Endodermal cell (in vitro differentiated cells): ENCODE data around the gene PARD3B. TPM values are rescaled to one million over a fixed set of nuclear protein-coding genes. Genes with fewer than 3 reads are reported as not detected.

Experiments
- DNase-seq: peaks from one replicate; pipeline ENCODE4 v3.0.0-alpha.2; 2017
- H3K27ac ChIP-seq: 2 replicates; pipeline ENCODE4 v1.5.1; 2013; ENCODE audit warnings: mild to moderate bottlenecking, low read depth, low read length, moderate library complexity
- H3K27me3 ChIP-seq: 2 replicates; pipeline ENCODE4 v1.6.1; 2013; ENCODE audit warnings: mild to moderate bottlenecking, low read length, moderate library complexity; ENCODE audit not compliant: insufficient read depth, control insufficient read depth, poor library complexity, severe bottlenecking
- H3K36me3 ChIP-seq: 2 replicates; pipeline ENCODE4 v1.7.0; 2013; ENCODE audit warnings: mild to moderate bottlenecking, low read length, moderate library complexity; ENCODE audit not compliant: control insufficient read depth, insufficient read depth
- H3K4me1 ChIP-seq: one replicate; pipeline ENCODE4 v1.7.0; 2013; ENCODE audit warnings: low read length; ENCODE audit not compliant: control insufficient read depth, insufficient read depth
- H3K4me3 ChIP-seq: 2 replicates; pipeline ENCODE4 v1.5.1; 2013; ENCODE audit warnings: mild to moderate bottlenecking, low read length, moderate library complexity
- H3K9ac ChIP-seq: 2 replicates; pipeline ENCODE4 v1.6.1; 2013; ENCODE audit warnings: mild to moderate bottlenecking, low read length, moderate library complexity; ENCODE audit not compliant: poor library complexity, severe bottlenecking; ENCODE audit errors: extremely low read depth
- H3K9me3 ChIP-seq: 2 replicates; pipeline ENCODE4 v1.6.1; 2013; ENCODE audit warnings: mild to moderate bottlenecking, low read length, moderate library complexity; ENCODE audit not compliant: control insufficient read depth
- H3K27ac Mint-ChIP-seq: 2 replicates; pipeline ENCODE4 v1.8.0; 2020; ENCODE audit warnings: mixed read lengths
- H3K27me3 Mint-ChIP-seq: 2 replicates; pipeline ENCODE4 v1.8.0; 2021; ENCODE audit warnings: mild to moderate bottlenecking, mixed read lengths; ENCODE audit not compliant: insufficient read depth
- H3K36me3 Mint-ChIP-seq: 2 replicates; pipeline ENCODE4 v1.8.0; 2020; ENCODE audit warnings: low read depth, mixed read lengths
- H3K4me1 Mint-ChIP-seq: 2 replicates; pipeline ENCODE4 v1.8.0; 2020; ENCODE audit warnings: mixed read lengths
- H3K4me3 Mint-ChIP-seq: 2 replicates; pipeline ENCODE4 v1.8.0; 2020; ENCODE audit warnings: mild to moderate bottlenecking, moderate library complexity, mixed read lengths
- H3K9me3 Mint-ChIP-seq: 2 replicates; pipeline ENCODE4 v1.8.0; 2020; ENCODE audit warnings: mild to moderate bottlenecking, mixed read lengths
- CTCF ChIP-seq: fragments of 200-600 bp; sonication (generic); conservative IDR thresholded peaks from 2 replicates; pipeline ENCODE4 v1.5.0; 2021; ENCODE audit warnings: antibody characterized with exemption, mild to moderate bottlenecking
- WGBS, 2 experiments: methylation state at CpG; one replicate each; pipeline versions ENCODE4 v1.1.5 to v1.1.7; 2013; ENCODE audit warnings: missing lambda C conversion rate in 2 of 2, mixed read lengths in 1 of 2; ENCODE audit not compliant: insufficient coverage in 1 of 2, insufficient read length in 1 of 2; 5-methylcytosine and 5-hydroxymethylcytosine counted together
- total RNA-seq, 2 donors: library from RNA; stranded (reverse); fragmentation: NEBNext Ultra II Directional in 1 of 2; extraction: Animal tissue kit (Norgen Biotek cat#: 25700) in 1 of 2; gene quantifications; 2 replicates in 1 of 2; 3 replicates in 1 of 2; pipeline ENCODE4 v1.2.1, GENCODE V29; 2021

PARD3B gene
- total RNA-seq, 2 donors from 2014 or later = 2.5 to 5.6 TPM

GRCh38 chr2:204722207-204722606 is 176.9 kb downstream of the PARD3B start:
- H3K4me1 Mint-ChIP-seq = no peaks in the 10 kb centered on the region
- H3K27me3 Mint-ChIP-seq = no peaks in the 10 kb centered on the region
- Histone ChIP-seq H3K36me3 (no peaks in the 10 kb centered on the region), H3K27me3 (no peaks in the 10 kb centered on the region), H3K9ac (no peak overlapping the region), H3K4me1 (no peaks in the 10 kb centered on the region), H3K27ac (no peak overlapping the region), H3K4me3 (no peak overlapping the region), H3K9me3 (no peaks in the 10 kb centered on the region)
- TF ChIP-seq CTCF = no peak
- no peak overlapping the region for H3K4me3 Mint-ChIP-seq
- 92 to 94% methylated on average over 3 of the region's 3 CpGs for WGBS, 2 experiments
- no peak for DNase-seq
- H3K36me3 Mint-ChIP-seq = no peaks in the 10 kb centered on the region
- H3K9me3 Mint-ChIP-seq = no peaks in the 10 kb centered on the region
- no peak overlapping the region for H3K27ac Mint-ChIP-seq

- H3K27ac ChIP-seq = no peak overlapping the region
- WGBS, 2 experiments = 90 to 94% methylated on average over 2 of the region's 2 CpGs
- no peaks in the 10 kb centered on the region for H3K4me1 Mint-ChIP-seq
These were observed 177.4 kb downstream of the PARD3B start for GRCh38 chr2:204722691-204723090.

GRCh38 chr2:204725693-204726360 is 180.6 kb downstream of the PARD3B start:
- no peak for DNase-seq
- Histone ChIP-seq H3K4me1 (no peaks in the 10 kb centered on the region), H3K27me3 (no peaks in the 10 kb centered on the region), H3K36me3 (no peaks in the 10 kb centered on the region), H3K27ac (no peak overlapping the region), H3K4me3 (no peak overlapping the region), H3K9ac (no peak overlapping the region), H3K9me3 (no peaks in the 10 kb centered on the region)
- peaks cover 4% of the 10 kb centered on the region for H3K4me1 Mint-ChIP-seq
- no peak overlapping the region for H3K27ac Mint-ChIP-seq
- WGBS, 2 experiments = 93 to 96% methylated on average over 3 of the region's 3 CpGs
- H3K36me3 Mint-ChIP-seq = no peaks in the 10 kb centered on the region
- TF ChIP-seq CTCF = no peak
- no peaks in the 10 kb centered on the region for H3K27me3 Mint-ChIP-seq
- no peaks in the 10 kb centered on the region for H3K9me3 Mint-ChIP-seq
- no peak overlapping the region for H3K4me3 Mint-ChIP-seq

More at GRCh38 chr2:204722691-204723090, 177.4 kb downstream of the PARD3B start:
- Histone ChIP-seq H3K9me3 (no peaks in the 10 kb centered on the region), H3K4me1 (no peaks in the 10 kb centered on the region), H3K27me3 (no peaks in the 10 kb centered on the region), H3K4me3 (no peak overlapping the region), H3K36me3 (no peaks in the 10 kb centered on the region), H3K9ac (no peak overlapping the region)
- DNase-seq = no peak
- Mint-ChIP-seq H3K9me3 (no peaks in the 10 kb centered on the region), H3K36me3 (no peaks in the 10 kb centered on the region), H3K27me3 (no peaks in the 10 kb centered on the region), H3K4me3 (no peak overlapping the region), H3K27ac (no peak overlapping the region)
- no peak for TF ChIP-seq CTCF
